GM12878 (cell line): ENCODE data around the gene NAP1L2.

Experiments used
- FOS ChIP-seq: IDR thresholded peaks from 3 replicates; pipeline ENCODE4 v1.6.1; 2011; ENCODE audit warnings: borderline replicate concordance; ENCODE audit not compliant: insufficient read length; ENCODE audit errors: extremely low read depth
- PAX8 ChIP-seq: fragments of 450-650 bp; IDR thresholded peaks from 2 replicates; pipeline ENCODE4 v1.6.1; 2017; ENCODE audit warnings: mild to moderate bottlenecking, moderate library complexity

DNA sequence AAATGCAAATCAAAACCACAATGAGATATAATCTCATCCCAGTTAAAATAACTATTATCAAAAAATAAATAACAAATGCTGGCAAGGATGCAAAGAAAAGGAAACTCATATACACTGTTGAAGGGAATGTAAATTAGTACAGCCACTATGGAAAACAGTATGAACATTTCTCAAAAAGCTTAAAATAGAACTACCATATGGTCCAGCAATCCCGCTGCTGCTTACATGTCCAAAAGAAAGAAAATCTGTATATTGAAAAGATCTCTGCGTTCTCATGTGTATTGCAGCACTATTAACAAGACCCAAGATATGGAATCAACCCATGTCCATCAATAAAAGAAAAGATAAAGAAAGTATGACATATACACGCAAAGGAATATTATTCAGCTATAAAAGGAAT, 3.0 kb upstream of the NAP1L2 start:
- TF ChIP-seq FOS, result no peak
- TF ChIP-seq PAX8, result no peak
